Osteocyte (in vitro differentiated cells): ENCODE results near the gene SGCD. TPM values are rescaled to one million over a fixed set of nuclear protein-coding genes. Genes with fewer than 3 reads are reported as not detected.

Source experiments
- DNase-seq: peaks from one replicate; pipeline ENCODE4 v3.0.0; 2021; ENCODE audit warnings: mixed read lengths; ENCODE audit not compliant: unreplicated experiment; ENCODE audit errors: extremely low spot score
- H3K27ac Mint-ChIP-seq: one replicate; pipeline ENCODE4 v1.8.0; 2021; ENCODE audit warnings: mild to moderate bottlenecking, mixed read lengths; ENCODE audit not compliant: unreplicated experiment
- H3K27me3 Mint-ChIP-seq: one replicate; pipeline ENCODE4 v1.8.0; 2021; ENCODE audit warnings: mixed read lengths; ENCODE audit not compliant: unreplicated experiment
- H3K36me3 Mint-ChIP-seq: one replicate; pipeline ENCODE4 v1.8.0; 2021; ENCODE audit warnings: mixed read lengths; ENCODE audit not compliant: unreplicated experiment
- H3K4me1 Mint-ChIP-seq: one replicate; pipeline ENCODE4 v1.8.0; 2021; ENCODE audit warnings: mixed read lengths; ENCODE audit not compliant: unreplicated experiment
- H3K4me3 Mint-ChIP-seq: one replicate; pipeline ENCODE4 v1.8.0; 2021; ENCODE audit warnings: mild to moderate bottlenecking, moderate library complexity, mixed read lengths; ENCODE audit not compliant: unreplicated experiment
- H3K9me3 Mint-ChIP-seq: one replicate; pipeline ENCODE4 v1.8.0; 2021; ENCODE audit warnings: mixed read lengths; ENCODE audit not compliant: unreplicated experiment
- CTCF ChIP-seq: fragments of 200-600 bp; sonication (generic); IDR thresholded peaks from 2 replicates; pipeline ENCODE4 v1.5.0; 2021; ENCODE audit warnings: antibody characterized with exemption, mild to moderate bottlenecking, moderate library complexity
- total RNA-seq: library from RNA; stranded (reverse); gene quantifications from 2 replicates; pipeline ENCODE4 v1.2.1, GENCODE V29; 2021

SGCD gene
- total RNA-seq, 1 donor from 2014 or later = 13.1 TPM

GRCh38 chr5:156481741-156482140 is 154.8 kb downstream of the SGCD start:
- TF ChIP-seq CTCF = no peak
- no peak overlapping the region for H3K27ac Mint-ChIP-seq
- peaks cover 12% of the 10 kb centered on the region for H3K9me3 Mint-ChIP-seq
- H3K4me1 Mint-ChIP-seq = peaks cover 34% of the 10 kb centered on the region
- H3K27me3 Mint-ChIP-seq = no peaks in the 10 kb centered on the region
- DNase-seq = no peak
- no peaks in the 10 kb centered on the region for H3K36me3 Mint-ChIP-seq
- no peak overlapping the region for H3K4me3 Mint-ChIP-seq

DNA sequence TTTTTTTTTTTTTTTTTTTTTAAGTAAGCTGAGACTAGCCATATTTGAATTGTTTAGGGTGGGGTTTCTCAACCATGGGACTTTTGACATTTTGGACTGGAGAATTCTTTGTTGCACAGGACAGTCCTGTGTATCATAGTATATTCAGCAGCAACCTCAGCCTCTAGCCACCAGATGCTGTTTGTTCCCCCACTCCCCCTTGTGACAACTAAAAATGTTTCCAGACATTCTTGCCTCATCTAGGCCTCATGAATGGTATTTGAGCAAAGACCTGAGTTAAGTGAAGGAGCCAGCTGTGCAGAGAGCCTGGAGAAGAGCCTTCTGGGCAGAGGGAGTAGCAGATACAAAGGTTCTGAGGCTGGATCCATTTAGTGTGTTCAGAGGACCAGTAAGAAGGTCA is 155.9 kb downstream of the SGCD start:
- H3K4me1 Mint-ChIP-seq = peaks cover 23% of the 10 kb centered on the region
- no peak overlapping the region for H3K27ac Mint-ChIP-seq
- no peak for TF ChIP-seq CTCF
- no peak for DNase-seq
- H3K4me3 Mint-ChIP-seq = no peak overlapping the region
- no peaks in the 10 kb centered on the region for H3K27me3 Mint-ChIP-seq
- peaks cover 5% of the 10 kb centered on the region for H3K36me3 Mint-ChIP-seq
- H3K9me3 Mint-ChIP-seq = peaks cover 18% of the 10 kb centered on the region

- Mint-ChIP-seq H3K4me1 (peaks cover 1% of the 10 kb centered on the region), H3K4me3 (no peak overlapping the region), H3K27me3 (peaks cover 2% of the 10 kb centered on the region), H3K9me3 (peaks cover 32% of the 10 kb centered on the region), H3K36me3 (peaks cover 8% of the 10 kb centered on the region), H3K27ac (no peak overlapping the region)
- no peak for DNase-seq
- no peak for TF ChIP-seq CTCF
Measured at GRCh38 chr5:156486394-156487238, 159.7 kb downstream of the SGCD start.

GRCh38 chr5:156491766-156492165 is 164.8 kb downstream of the SGCD start:
- Mint-ChIP-seq H3K4me3 (no peak overlapping the region), H3K9me3 (peaks cover 30% of the 10 kb centered on the region), H3K27ac (no peak overlapping the region), H3K36me3 (peaks cover 8% of the 10 kb centered on the region), H3K27me3 (peaks cover 2% of the 10 kb centered on the region), H3K4me1 (peaks cover 2% of the 10 kb centered on the region)
- TF ChIP-seq CTCF = no peak
- DNase-seq = no peak

DNA sequence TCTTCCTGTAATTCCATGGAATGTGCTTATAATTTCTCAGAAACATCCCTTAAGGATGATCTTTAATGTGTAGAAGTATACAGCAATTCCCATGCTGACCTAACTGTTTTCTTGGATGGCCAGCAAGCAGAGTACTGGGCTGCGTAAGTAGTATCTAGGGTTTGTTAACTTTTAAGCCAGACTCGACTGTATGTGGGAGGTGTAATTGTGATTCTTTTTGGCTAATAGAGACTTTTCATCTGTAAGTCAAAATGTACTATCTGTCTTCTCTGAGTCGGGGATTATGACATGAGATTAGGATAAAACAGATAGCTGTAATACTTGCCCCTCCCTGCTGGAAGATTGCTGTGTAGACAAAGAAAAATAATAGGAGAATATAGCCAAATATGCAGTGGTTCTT is 169.3 kb downstream of the SGCD start:
- TF ChIP-seq CTCF = no peak
- H3K9me3 Mint-ChIP-seq = peaks cover 4% of the 10 kb centered on the region
- no peaks in the 10 kb centered on the region for H3K36me3 Mint-ChIP-seq
- peaks cover 20% of the 10 kb centered on the region for H3K4me1 Mint-ChIP-seq
- no peaks in the 10 kb centered on the region for H3K27me3 Mint-ChIP-seq
- no peak for DNase-seq
- H3K27ac Mint-ChIP-seq = no peak overlapping the region
- no peak overlapping the region for H3K4me3 Mint-ChIP-seq
